ENCODE measurements around the gene UNC5B. TPM values are rescaled to one million over a fixed set of nuclear protein-coding genes. Genes with fewer than 3 reads are reported as not detected.

Gene UNC5B
- polyA plus RNA-seq, 1 donor (not counting 4 experiments of a cell fraction or from before 2014, with no cell fraction given) = 1.1 TPM

- no peaks in the 10 kb centered on the region for H3K9me3 ChIP-seq (ENCODE audit: control insufficient read depth, low read depth, low read length)
- dilution Hi-C loops (cut with MboI; ENCODE audit: extremely low pct_ligation_motif_present, low sequenced_read_pairs) = no loop called here
- peak within 1 kb of the TSS; percentile 64 for H2AFZ ChIP-seq (ENCODE audit: control insufficient read depth, low read length)
- no peak within 1 kb of the TSS for H3K27ac ChIP-seq (ENCODE audit: control insufficient read depth, insufficient read depth, low read length)
- H3K9ac ChIP-seq (ENCODE audit: control insufficient read depth, extremely low read depth, insufficient read depth, low read length) = peak within 1 kb of the TSS; percentile 50
- no peaks in the 10 kb centered on the region for H3K36me3 ChIP-seq (ENCODE audit: control insufficient read depth in 2 of 2, extremely low read depth in 1 of 2, insufficient read depth in 2 of 2, low read length in 2 of 2)
- peak within 1 kb of the TSS; percentile 72 for H3K4me2 ChIP-seq (ENCODE audit: control insufficient read depth, extremely low read depth, insufficient read depth, low read depth, low read length)
- H3K79me2 ChIP-seq (ENCODE audit: control insufficient read depth, insufficient read depth, low read length) = no peaks in the 10 kb centered on the region
- FAIRE-seq (no peak), DNase-seq (ENCODE audit: low read depth, low spot score) (peak; percentile 38)
- H3K9me1 ChIP-seq (ENCODE audit: control insufficient read depth, extremely low read depth, insufficient read depth, low read length) = no peaks in the 10 kb centered on the region
- H3K4me1 ChIP-seq (ENCODE audit: control insufficient read depth, extremely low read depth, insufficient read depth, low read length) = no peaks in the 10 kb centered on the region
- H4K20me1 ChIP-seq (ENCODE audit: control insufficient read depth, extremely low read depth, insufficient read depth, low read length) = no peaks in the 10 kb centered on the region
- H3K4me3 ChIP-seq (ENCODE audit: control insufficient read depth in 2 of 3, extremely low read depth in 1 of 3, insufficient read depth in 2 of 3, low read depth in 1 of 3, low read length in 3 of 3) = peak within 1 kb of the TSS; percentile 46 to 59 (median 48)
- peaks cover 16% of the 10 kb centered on the region for H3K27me3 ChIP-seq (ENCODE audit: control insufficient read depth, extremely low read depth, insufficient read depth, low read length)
- TF ChIP-seq, protein P1, sequence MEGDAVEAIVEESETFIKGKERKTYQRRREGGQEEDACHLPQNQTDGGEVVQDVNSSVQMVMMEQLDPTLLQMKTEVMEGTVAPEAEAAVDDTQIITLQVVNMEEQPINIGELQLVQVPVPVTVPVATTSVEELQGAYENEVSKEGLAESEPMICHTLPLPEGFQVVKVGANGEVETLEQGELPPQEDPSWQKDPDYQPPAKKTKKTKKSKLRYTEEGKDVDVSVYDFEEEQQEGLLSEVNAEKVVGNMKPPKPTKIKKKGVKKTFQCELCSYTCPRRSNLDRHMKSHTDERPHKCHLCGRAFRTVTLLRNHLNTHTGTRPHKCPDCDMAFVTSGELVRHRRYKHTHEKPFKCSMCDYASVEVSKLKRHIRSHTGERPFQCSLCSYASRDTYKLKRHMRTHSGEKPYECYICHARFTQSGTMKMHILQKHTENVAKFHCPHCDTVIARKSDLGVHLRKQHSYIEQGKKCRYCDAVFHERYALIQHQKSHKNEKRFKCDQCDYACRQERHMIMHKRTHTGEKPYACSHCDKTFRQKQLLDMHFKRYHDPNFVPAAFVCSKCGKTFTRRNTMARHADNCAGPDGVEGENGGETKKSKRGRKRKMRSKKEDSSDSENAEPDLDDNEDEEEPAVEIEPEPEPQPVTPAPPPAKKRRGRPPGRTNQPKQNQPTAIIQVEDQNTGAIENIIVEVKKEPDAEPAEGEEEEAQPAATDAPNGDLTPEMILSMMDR (optimal IDR thresholded peaks at IDR 0.05 in 1 of 3, IDR thresholded peaks at IDR 0.05 in 1 of 3, conservative IDR thresholded peaks at IDR 0.05 in 1 of 3; ENCODE audit: extremely low read depth in 1 of 3, insufficient read depth in 2 of 3, low read length in 3 of 3) = peak; percentile 52 to 79 (median 74)
- TF ChIP-seq EZH2 (IDR thresholded peaks at IDR 0.05; ENCODE audit: low read length) = no peak
These were observed 106.9 kb downstream of the UNC5B start, which contains the start of gene SLC29A3 for GRCh38 chr10:71319042-71319799. SLC29A3 (plus strand) TSS chr10:71319259; CDS start chr10:71319310, 51 bp downstream.

DNA sequence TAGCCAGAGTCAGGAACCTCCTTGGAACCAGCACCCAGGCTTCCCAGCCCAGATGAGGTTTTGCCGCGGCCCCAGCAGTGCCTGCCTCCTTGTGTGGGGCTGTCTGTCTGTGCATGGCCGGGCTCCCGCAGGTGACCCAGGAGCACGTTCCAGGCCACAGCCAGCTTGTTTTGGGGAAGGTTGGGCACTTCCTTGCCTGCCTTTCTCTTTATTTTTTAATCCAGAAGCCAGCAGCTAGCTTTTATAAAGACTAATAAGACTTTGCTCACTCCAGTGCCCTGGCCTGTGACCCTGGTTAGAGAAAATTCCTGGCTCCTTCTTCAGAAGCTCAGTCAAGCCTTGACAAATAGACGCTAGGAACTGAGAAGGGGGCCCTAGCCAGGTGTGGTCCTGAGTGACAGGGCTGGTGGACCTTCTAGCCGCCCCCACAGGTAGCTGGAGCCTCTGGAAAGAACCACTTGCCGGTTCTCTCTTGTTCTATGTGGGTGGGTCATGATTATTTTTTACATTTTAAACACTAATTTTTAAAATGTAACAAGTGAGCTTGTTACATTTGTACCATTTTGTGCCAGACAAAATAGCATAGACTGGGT lies 107.5 kb downstream of the UNC5B start:
- Histone ChIP-seq H3K4me3 (ENCODE audit: control insufficient read depth in 2 of 3, extremely low read depth in 1 of 3, insufficient read depth in 2 of 3, low read depth in 1 of 3, low read length in 3 of 3) (peak overlapping the region in 1 of 3 experiments; percentile 59), H2AFZ (ENCODE audit: control insufficient read depth, low read length) (no peak overlapping the region), H3K4me1 (ENCODE audit: control insufficient read depth, extremely low read depth, insufficient read depth, low read length) (no peaks in the 10 kb centered on the region), H4K20me1 (ENCODE audit: control insufficient read depth, extremely low read depth, insufficient read depth, low read length) (no peaks in the 10 kb centered on the region), H3K27ac (ENCODE audit: control insufficient read depth, insufficient read depth, low read length) (no peak overlapping the region), H3K9ac (ENCODE audit: control insufficient read depth, extremely low read depth, insufficient read depth, low read length) (no peak overlapping the region), H3K4me2 (ENCODE audit: control insufficient read depth, extremely low read depth, insufficient read depth, low read depth, low read length) (peak overlapping the region; percentile 72), H3K9me1 (ENCODE audit: control insufficient read depth, extremely low read depth, insufficient read depth, low read length) (no peaks in the 10 kb centered on the region), H3K79me2 (ENCODE audit: control insufficient read depth, insufficient read depth, low read length) (no peaks in the 10 kb centered on the region), H3K27me3 (ENCODE audit: control insufficient read depth, extremely low read depth, insufficient read depth, low read length) (peaks cover 13% of the 10 kb centered on the region), H3K9me3 (ENCODE audit: control insufficient read depth, low read depth, low read length) (no peaks in the 10 kb centered on the region), H3K36me3 (ENCODE audit: control insufficient read depth in 2 of 2, extremely low read depth in 1 of 2, insufficient read depth in 2 of 2, low read length in 2 of 2) (no peaks in the 10 kb centered on the region)
- dilution Hi-C loops (cut with MboI; ENCODE audit: extremely low pct_ligation_motif_present, low sequenced_read_pairs) = no loop called here
- DNase-seq (ENCODE audit: low read depth, low spot score) = no peak
- no peak for TF ChIP-seq EZH2 (IDR thresholded peaks at IDR 0.05; ENCODE audit: low read length)
- TF ChIP-seq, protein P1 (optimal IDR thresholded peaks at IDR 0.05 in 1 of 3, IDR thresholded peaks at IDR 0.05 in 1 of 3, conservative IDR thresholded peaks at IDR 0.05 in 1 of 3; ENCODE audit: extremely low read depth in 1 of 3, insufficient read depth in 2 of 3, low read length in 3 of 3) = no peak
- FAIRE-seq = no peak
